Endothelial cell of umbilical vein (primary cell): ENCODE data around the gene HBG2.

Experiments
- EZH2 ChIP-seq: IDR thresholded peaks from 2 replicates; pipeline ENCODE4 v1.6.1; 2012; ENCODE audit warnings: borderline replicate concordance, low read depth, mild to moderate bottlenecking, moderate library complexity, low read length, inconsistent platforms; ENCODE audit not compliant: severe bottlenecking
- POLR2A ChIP-seq: IDR thresholded peaks from 2 replicates; pipeline ENCODE4 v1.6.1; 2012; ENCODE audit warnings: low read depth, mild to moderate bottlenecking, control low read depth, low read length
- POLR2AphosphoS5 ChIP-seq: IDR thresholded peaks from 2 replicates; pipeline ENCODE4 v1.6.1; 2012; ENCODE audit warnings: low read depth, mild to moderate bottlenecking, control low read depth, low read length, moderate library complexity; ENCODE audit not compliant: insufficient read depth
- TF ChIP-seq, protein P1 (sequence below), 2 donors: IDR thresholded peaks; 1 replicate in 1 of 2; 2 replicates in 1 of 2; pipeline ENCODE4 v1.5.1; 2011; ENCODE audit warnings: low read length in 2 of 2, mild to moderate bottlenecking in 2 of 2, moderate library complexity in 2 of 2, control low read depth in 1 of 2, inconsistent platforms in 1 of 2, low read depth in 1 of 2; ENCODE audit not compliant: insufficient read depth in 1 of 2; ENCODE audit errors: extremely low read depth in 1 of 2
- TF ChIP-seq, protein P2 (sequence below): IDR thresholded peaks from 2 replicates; pipeline ENCODE4 v1.6.1; 2011; ENCODE audit not compliant: insufficient read depth, insufficient read length

DNA sequence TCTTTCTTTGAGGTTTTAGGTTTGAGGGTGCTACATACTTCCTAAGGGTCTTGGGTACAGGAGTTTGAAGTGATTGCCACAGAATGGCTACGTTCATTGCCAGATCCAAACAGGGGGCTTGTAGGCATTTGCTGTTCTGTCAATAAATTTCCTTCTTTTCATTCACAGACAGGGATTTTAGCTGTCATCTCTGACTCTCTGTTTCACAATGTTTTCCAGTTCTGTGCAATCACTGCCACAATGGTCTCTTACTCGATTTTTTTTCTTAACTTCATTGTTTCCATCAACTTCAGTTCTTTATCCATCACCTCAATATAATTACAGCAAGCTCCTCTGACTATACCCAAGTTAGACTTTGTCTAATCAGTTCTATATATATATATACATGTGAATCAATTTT lies 14.1 kb downstream of the HBG2 start:
- TF ChIP-seq, protein P1, sequence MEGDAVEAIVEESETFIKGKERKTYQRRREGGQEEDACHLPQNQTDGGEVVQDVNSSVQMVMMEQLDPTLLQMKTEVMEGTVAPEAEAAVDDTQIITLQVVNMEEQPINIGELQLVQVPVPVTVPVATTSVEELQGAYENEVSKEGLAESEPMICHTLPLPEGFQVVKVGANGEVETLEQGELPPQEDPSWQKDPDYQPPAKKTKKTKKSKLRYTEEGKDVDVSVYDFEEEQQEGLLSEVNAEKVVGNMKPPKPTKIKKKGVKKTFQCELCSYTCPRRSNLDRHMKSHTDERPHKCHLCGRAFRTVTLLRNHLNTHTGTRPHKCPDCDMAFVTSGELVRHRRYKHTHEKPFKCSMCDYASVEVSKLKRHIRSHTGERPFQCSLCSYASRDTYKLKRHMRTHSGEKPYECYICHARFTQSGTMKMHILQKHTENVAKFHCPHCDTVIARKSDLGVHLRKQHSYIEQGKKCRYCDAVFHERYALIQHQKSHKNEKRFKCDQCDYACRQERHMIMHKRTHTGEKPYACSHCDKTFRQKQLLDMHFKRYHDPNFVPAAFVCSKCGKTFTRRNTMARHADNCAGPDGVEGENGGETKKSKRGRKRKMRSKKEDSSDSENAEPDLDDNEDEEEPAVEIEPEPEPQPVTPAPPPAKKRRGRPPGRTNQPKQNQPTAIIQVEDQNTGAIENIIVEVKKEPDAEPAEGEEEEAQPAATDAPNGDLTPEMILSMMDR (IDR thresholded peaks at IDR 0.05; ENCODE audit: extremely low read depth in 1 of 2, insufficient read depth in 1 of 2, low read depth in 1 of 2, low read length in 2 of 2) = no peak
- TF ChIP-seq, protein P2, sequence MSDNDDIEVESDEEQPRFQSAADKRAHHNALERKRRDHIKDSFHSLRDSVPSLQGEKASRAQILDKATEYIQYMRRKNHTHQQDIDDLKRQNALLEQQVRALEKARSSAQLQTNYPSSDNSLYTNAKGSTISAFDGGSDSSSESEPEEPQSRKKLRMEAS = no peak
- no peak for TF ChIP-seq POLR2AphosphoS5
- TF ChIP-seq EZH2 = no peak
- no peak for TF ChIP-seq POLR2A
